BE2C (cell line): ENCODE data around the gene HEXA.
"Not testable (repeated sequence)": the region's sequence is repeated elsewhere in the genome, so short reads cannot be mapped to it uniquely, and the experiment has no call there.

Experiments
- DNase-seq: peaks from one replicate; pipeline ENCODE4 v3.0.0-alpha.2; 2020
- H3K27me3 ChIP-seq: fragments of 250-450 bp; sonication (Bioruptor Pico); 2 replicates; pipeline ENCODE4 v1.5.1; 2020; ENCODE audit warnings: mild to moderate bottlenecking
- H3K36me3 ChIP-seq: fragments of 250-450 bp; sonication (Bioruptor Pico); 2 replicates; pipeline ENCODE4 v1.5.1; 2020; ENCODE audit warnings: mild to moderate bottlenecking
- H3K4me1 ChIP-seq: fragments of 250-450 bp; sonication (Bioruptor Pico); 2 replicates; pipeline ENCODE4 v1.5.1; 2020
- H3K4me3 ChIP-seq: 2 replicates; pipeline ENCODE4 v1.5.1; 2011; ENCODE audit warnings: low read depth, low read length
- H3K9me3 ChIP-seq: fragments of 250-450 bp; sonication (Bioruptor Pico); 2 replicates; pipeline ENCODE4 v1.5.1; 2020
- TF ChIP-seq, protein P1 (sequence below): IDR thresholded peaks from 2 replicates; pipeline ENCODE4 v1.5.1; 2012; ENCODE audit warnings: mild to moderate bottlenecking, low read depth, low read length

Gene HEXA

DNA sequence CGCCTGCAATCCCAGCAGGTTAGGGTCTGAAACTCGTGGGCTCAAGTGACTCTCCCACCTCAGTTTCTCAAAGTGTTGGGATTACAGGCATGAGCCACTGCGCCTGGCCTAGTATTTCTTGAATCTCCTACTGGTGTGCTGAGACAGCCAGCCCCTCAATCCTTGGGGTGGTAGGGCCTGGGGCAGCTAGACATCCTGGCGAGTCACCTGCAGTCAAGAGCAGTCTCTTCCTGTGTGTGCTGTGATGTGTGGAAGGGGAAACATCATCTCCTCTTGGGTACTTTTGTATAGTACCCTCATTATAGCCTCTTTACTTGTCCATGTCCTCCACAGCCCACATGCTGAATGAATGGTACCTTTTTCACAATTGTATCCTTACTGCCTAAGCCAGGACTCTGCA, 4.9 kb upstream of the HEXA start:
- Histone ChIP-seq H3K27me3 (peaks cover 59% of the 10 kb centered on the region), H3K4me1 (no peaks in the 10 kb centered on the region), H3K36me3 (no peaks in the 10 kb centered on the region), H3K4me3 (no peak overlapping the region), H3K9me3 (no peaks in the 10 kb centered on the region)
- DNase-seq: no peak
- TF ChIP-seq, protein P1, sequence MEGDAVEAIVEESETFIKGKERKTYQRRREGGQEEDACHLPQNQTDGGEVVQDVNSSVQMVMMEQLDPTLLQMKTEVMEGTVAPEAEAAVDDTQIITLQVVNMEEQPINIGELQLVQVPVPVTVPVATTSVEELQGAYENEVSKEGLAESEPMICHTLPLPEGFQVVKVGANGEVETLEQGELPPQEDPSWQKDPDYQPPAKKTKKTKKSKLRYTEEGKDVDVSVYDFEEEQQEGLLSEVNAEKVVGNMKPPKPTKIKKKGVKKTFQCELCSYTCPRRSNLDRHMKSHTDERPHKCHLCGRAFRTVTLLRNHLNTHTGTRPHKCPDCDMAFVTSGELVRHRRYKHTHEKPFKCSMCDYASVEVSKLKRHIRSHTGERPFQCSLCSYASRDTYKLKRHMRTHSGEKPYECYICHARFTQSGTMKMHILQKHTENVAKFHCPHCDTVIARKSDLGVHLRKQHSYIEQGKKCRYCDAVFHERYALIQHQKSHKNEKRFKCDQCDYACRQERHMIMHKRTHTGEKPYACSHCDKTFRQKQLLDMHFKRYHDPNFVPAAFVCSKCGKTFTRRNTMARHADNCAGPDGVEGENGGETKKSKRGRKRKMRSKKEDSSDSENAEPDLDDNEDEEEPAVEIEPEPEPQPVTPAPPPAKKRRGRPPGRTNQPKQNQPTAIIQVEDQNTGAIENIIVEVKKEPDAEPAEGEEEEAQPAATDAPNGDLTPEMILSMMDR: no peak

DNA sequence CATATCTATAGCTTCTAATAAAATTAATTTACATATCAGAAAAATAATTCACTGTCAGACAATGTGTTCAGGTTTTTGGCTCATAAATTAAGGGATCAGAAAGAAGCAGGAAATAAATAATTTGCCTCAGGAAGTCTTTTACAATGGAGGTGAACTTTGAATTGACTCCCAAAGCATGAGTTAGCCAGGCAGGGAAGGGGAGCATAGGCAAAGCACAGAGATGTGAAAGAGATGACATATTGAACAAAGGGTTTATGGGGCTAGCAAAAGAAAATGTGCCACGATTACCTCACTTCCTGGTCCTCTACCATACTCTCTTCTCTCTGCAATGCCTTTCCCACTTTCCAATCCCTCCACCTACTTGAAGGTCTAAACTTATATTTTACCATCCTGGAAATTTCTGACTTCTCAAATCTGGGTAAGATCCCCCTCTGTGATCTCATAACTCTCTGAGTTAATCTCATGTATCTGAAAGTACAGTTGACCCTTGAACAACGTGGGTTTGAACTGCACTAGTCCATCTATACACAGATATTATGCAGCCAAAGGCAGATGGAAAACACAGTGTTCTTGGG, 4.1 kb upstream of the HEXA start:
- no peak for DNase-seq
- H3K9me3 ChIP-seq: no peaks in the 10 kb centered on the region
- no peaks in the 10 kb centered on the region for H3K36me3 ChIP-seq
- no peak overlapping the region for H3K4me3 ChIP-seq
- TF ChIP-seq, protein P1: no peak
- no peaks in the 10 kb centered on the region for H3K4me1 ChIP-seq
- H3K27me3 ChIP-seq: peaks cover 51% of the 10 kb centered on the region

- H3K27me3 ChIP-seq: peaks cover 43% of the 10 kb centered on the region
- H3K9me3 ChIP-seq, H3K4me1 ChIP-seq, DNase-seq, H3K4me3 ChIP-seq, H3K36me3 ChIP-seq: not testable (repeated sequence)
These were observed 3.3 kb upstream of the HEXA start for GRCh38 chr15:72379106-72379505.

- Histone ChIP-seq H3K27me3 (peaks cover 25% of the 10 kb centered on the region), H3K4me3 (no peak overlapping the region), H3K4me1 (no peaks in the 10 kb centered on the region; the same call in 1 of the 2 replicates), H3K36me3 (no peaks in the 10 kb centered on the region), H3K9me3 (no peaks in the 10 kb centered on the region)
- DNase-seq: no peak
- TF ChIP-seq, protein P1: no peak
These were observed 1.5 kb upstream of the HEXA start for GRCh38 chr15:72377331-72377730.

- Histone ChIP-seq H3K4me1 (no peaks in the 10 kb centered on the region; the same call in 1 of the 2 replicates), H3K4me3 (peak overlapping the region; percentile 100)
These were observed 341 bp downstream of the HEXA start for GRCh38 chr15:72375501-72375845.

DNA sequence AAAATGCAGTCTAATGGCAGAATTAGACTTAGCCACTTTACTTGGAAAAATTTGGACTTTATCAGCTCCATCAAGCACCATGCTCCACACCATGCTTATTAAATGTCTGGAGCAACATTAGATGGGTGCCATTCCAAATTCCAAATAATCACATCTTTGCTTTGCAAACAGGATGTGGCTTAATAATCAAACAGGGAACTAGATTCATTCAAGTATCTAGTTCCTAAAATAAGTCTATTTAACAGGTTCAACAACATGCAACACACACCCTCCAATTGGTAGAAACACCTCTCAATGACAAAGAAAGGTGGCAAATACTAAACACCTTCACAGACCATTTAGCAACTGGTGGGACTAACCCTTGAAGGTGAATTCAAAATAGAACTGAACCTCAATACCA, 3.5 kb downstream of the HEXA start:
- Histone ChIP-seq H3K27me3 (no peaks in the 10 kb centered on the region), H3K4me1 (no peaks in the 10 kb centered on the region; the same call in 1 of the 2 replicates), H3K9me3 (no peaks in the 10 kb centered on the region), H3K36me3 (no peaks in the 10 kb centered on the region; the same call in 1 of the 2 replicates), H3K4me3 (no peak overlapping the region)
- DNase-seq: no peak
- TF ChIP-seq, protein P1: no peak

More at GRCh38 chr15:72375501-72375845, 341 bp downstream of the HEXA start:
- DNase-seq: no peak
- peaks cover 6% of the 10 kb centered on the region; the same call in 1 of the 2 replicates for H3K27me3 ChIP-seq
- TF ChIP-seq, protein P1: no peak
- H3K36me3 ChIP-seq: no peaks in the 10 kb centered on the region
- no peaks in the 10 kb centered on the region for H3K9me3 ChIP-seq
